Measurements from ENCODE around the gene PLAAT2. TPM values are rescaled to one million over a fixed set of nuclear protein-coding genes. Genes with fewer than 3 reads are reported as not detected.
"Not testable (repeated sequence)": the region's sequence is repeated elsewhere in the genome, so short reads cannot be mapped to it uniquely, and the experiment has no call there.

The PLAAT2 gene
- total and polyA plus RNA-seq, 4 donors, result 0.32 to 0.44 TPM; not detected in 2

DNA sequence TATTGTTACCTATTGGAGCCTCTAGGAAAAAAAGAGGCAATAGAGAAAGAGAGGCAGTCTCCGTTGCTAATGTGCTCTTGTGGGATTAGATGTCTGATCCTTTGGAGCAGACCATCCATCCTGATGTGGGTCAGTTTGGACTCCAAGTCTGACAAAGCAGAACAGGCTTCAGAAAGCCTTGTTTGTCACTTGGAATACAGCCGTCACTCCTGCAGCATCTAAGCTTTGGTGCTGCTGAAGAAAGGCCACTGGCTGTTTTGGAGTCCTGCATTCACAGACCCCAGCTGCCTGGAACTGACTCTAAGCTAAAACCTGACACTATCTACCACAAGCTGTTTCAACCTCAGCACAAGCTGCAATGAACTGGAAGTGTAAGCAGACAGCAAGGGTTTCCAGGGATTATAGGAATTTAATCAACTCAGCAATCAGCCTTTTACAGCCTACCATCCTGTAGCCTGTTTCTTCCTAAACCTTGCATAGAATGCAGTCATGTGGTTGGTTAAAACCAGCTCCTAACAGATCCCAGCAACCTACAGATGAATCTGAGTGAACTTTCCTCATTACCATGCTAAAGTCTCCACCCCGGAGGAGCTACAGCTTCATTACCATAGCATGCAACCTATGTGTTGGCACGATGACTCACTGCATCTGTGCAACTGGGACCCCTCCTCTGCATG, 30.2 kb downstream of the PLAAT2 start:
- Histone ChIP-seq H3K27me3 (ENCODE audit: control insufficient read depth in 4 of 4, insufficient read depth in 4 of 4, low read length in 3 of 4) (no peaks in the 10 kb centered on the region), H3K36me3 (ENCODE audit: control insufficient read depth in 4 of 4, insufficient read depth in 3 of 4, low read depth in 1 of 4, low read length in 3 of 4) (no peaks in the 10 kb centered on the region), H3K4me1 (ENCODE audit: control insufficient read depth in 4 of 4, insufficient read depth in 4 of 4, low read length in 3 of 4) (peaks cover 5 to 16% (median 10%) of the 10 kb centered on the region in 4 donors), H3K9me3 (ENCODE audit: control insufficient read depth in 4 of 4, low read length in 3 of 4) (no peaks in the 10 kb centered on the region), H3K4me3 (ENCODE audit: low read depth in 1 of 3, low read length in 3 of 3) (no peak overlapping the region), H3K27ac (ENCODE audit: low read depth in 1 of 2, low read length in 2 of 2) (no peak overlapping the region), H3K9ac (ENCODE audit: low read depth in 1 of 2, low read length in 2 of 2) (no peak overlapping the region)
- 91% methylated on average over 4 of the region's 4 CpGs for WGBS
- DNase-seq (ENCODE audit: low spot score), result no peak
- TF ChIP-seq RAD21 (IDR thresholded peaks at IDR 0.05), result no peak

- 89% methylated on average over 2 of the region's 2 CpGs for WGBS
- H3K27me3 ChIP-seq (ENCODE audit: control insufficient read depth in 4 of 4, insufficient read depth in 4 of 4, low read length in 3 of 4), result no peaks in the 10 kb centered on the region
- TF ChIP-seq FOXA2 (IDR thresholded peaks at IDR 0.05) (no peak), YY1 (IDR thresholded peaks at IDR 0.05) (no peak), FOXA1 (IDR thresholded peaks at IDR 0.05) (no peak), CTCF (IDR thresholded peaks at IDR 0.05; ENCODE audit: low read depth, low read length, missing input control) (no peak), RAD21 (IDR thresholded peaks at IDR 0.05) (no peak)
- TF ChIP-seq, protein P1, sequence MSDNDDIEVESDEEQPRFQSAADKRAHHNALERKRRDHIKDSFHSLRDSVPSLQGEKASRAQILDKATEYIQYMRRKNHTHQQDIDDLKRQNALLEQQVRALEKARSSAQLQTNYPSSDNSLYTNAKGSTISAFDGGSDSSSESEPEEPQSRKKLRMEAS (IDR thresholded peaks at IDR 0.05), result no peak
- H3K36me3 ChIP-seq (ENCODE audit: control insufficient read depth in 4 of 4, insufficient read depth in 3 of 4, low read depth in 1 of 4, low read length in 3 of 4), result no peaks in the 10 kb centered on the region
- H3K27ac ChIP-seq (ENCODE audit: low read depth in 1 of 2, low read length in 2 of 2), result no peak overlapping the region
- H3K4me1 ChIP-seq (ENCODE audit: control insufficient read depth in 4 of 4, insufficient read depth in 4 of 4, low read length in 3 of 4), result peaks cover 0 to 8% (median 5%) of the 10 kb centered on the region in 4 donors
- no peak overlapping the region for H3K4me3 ChIP-seq (ENCODE audit: low read depth in 1 of 3, low read length in 3 of 3)
- no peak for DNase-seq (ENCODE audit: low spot score)
- no peak overlapping the region for H3K9ac ChIP-seq (ENCODE audit: low read depth in 1 of 2, low read length in 2 of 2)
- no peaks in the 10 kb centered on the region for H3K9me3 ChIP-seq (ENCODE audit: control insufficient read depth in 4 of 4, low read length in 3 of 4)
These were observed 31.1 kb downstream of the PLAAT2 start for GRCh38 chr11:63532117-63532516.

- not testable (repeated sequence) for H3K4me1 ChIP-seq (ENCODE audit: control insufficient read depth in 4 of 4, insufficient read depth in 4 of 4, low read length in 3 of 4); H3K27me3 ChIP-seq (ENCODE audit: control insufficient read depth in 4 of 4, insufficient read depth in 4 of 4, low read length in 3 of 4); H3K27ac ChIP-seq (ENCODE audit: low read depth in 1 of 2, low read length in 2 of 2); H3K4me3 ChIP-seq (ENCODE audit: low read depth in 1 of 3, low read length in 3 of 3); H3K9me3 ChIP-seq (ENCODE audit: control insufficient read depth in 4 of 4, low read length in 3 of 4); H3K36me3 ChIP-seq (ENCODE audit: control insufficient read depth in 4 of 4, insufficient read depth in 3 of 4, low read depth in 1 of 4, low read length in 3 of 4); H3K9ac ChIP-seq (ENCODE audit: low read depth in 1 of 2, low read length in 2 of 2); DNase-seq (ENCODE audit: low spot score)
- TF ChIP-seq GABPA (IDR thresholded peaks at IDR 0.05 in 1 of 2, conservative IDR thresholded peaks at IDR 0.05 in 1 of 2) (peak in 1 of 2 donors; percentile 65), HNF4A (conservative IDR thresholded peaks at IDR 0.05) (peak in 1 of 2 donors; percentile 53), YY1 (IDR thresholded peaks at IDR 0.05) (peak; percentile 85), RXRA (IDR thresholded peaks at IDR 0.05) (peak; percentile 77 to 86), REST (IDR thresholded peaks at IDR 0.05) (peak; percentile 19), SP1 (IDR thresholded peaks at IDR 0.05) (peak; percentile 70), FOXA2 (IDR thresholded peaks at IDR 0.05) (peak; percentile 47)
- TF ChIP-seq, protein P1 (IDR thresholded peaks at IDR 0.05), result peak; percentile 33
- 46% methylated on average over 4 of the region's 6 CpGs for WGBS
These were observed 31.9 kb downstream of the PLAAT2 start for GRCh38 chr11:63531074-63531792.
